ENCODE results near the gene PTPN22.

Gene PTPN22

GRCh38 chr1:113802367-113803007 is 69.0 kb downstream of the PTPN22 start:
- DNase-seq (ENCODE audit: low read depth in 2 of 2): no peak

GRCh38 chr1:113800487-113800886 is 71.0 kb downstream of the PTPN22 start:
- no peak for DNase-seq (ENCODE audit: low read depth in 2 of 2)

GRCh38 chr1:113797472-113797871 is 74.0 kb downstream of the PTPN22 start:
- DNase-seq (ENCODE audit: low read depth in 2 of 2): no peak

GRCh38 chr1:113793878-113794834 is 77.4 kb downstream of the PTPN22 start:
- no peak for DNase-seq (ENCODE audit: low read depth in 2 of 2)

GRCh38 chr1:113792986-113793385 is 78.5 kb downstream of the PTPN22 start:
- no peak for DNase-seq (ENCODE audit: low read depth in 2 of 2)

- DNase-seq (ENCODE audit: low read depth in 2 of 2): no peak
These were observed 79.0 kb downstream of the PTPN22 start for GRCh38 chr1:113792471-113792870.

- no peak for DNase-seq (ENCODE audit: low read depth in 2 of 2)
These were observed 82.7 kb downstream of the PTPN22 start for GRCh38 chr1:113788802-113789201.

- no peak for DNase-seq (ENCODE audit: low read depth in 2 of 2)
These were observed 83.8 kb downstream of the PTPN22 start for GRCh38 chr1:113787663-113788062.

DNA sequence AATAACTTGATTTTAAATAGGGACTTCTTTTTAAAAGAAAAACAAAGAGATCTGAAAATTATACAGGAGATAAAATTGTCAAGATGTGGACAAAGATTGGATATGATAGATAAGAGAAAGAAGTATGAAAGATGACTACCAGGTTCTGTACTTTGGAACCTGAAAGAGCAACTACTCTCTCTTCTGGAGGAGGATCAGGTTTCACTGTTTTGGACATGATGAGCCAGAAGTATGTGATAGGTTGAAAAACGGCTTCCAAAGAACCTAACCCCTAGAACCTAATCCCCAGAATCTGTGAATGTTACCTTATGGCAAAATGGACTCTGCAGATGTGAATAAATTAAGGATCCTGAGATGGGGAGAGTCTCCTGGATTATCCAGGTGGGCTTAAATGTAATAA is 85.4 kb downstream of the PTPN22 start:
- no peak for DNase-seq (ENCODE audit: low read depth in 2 of 2)

DNA sequence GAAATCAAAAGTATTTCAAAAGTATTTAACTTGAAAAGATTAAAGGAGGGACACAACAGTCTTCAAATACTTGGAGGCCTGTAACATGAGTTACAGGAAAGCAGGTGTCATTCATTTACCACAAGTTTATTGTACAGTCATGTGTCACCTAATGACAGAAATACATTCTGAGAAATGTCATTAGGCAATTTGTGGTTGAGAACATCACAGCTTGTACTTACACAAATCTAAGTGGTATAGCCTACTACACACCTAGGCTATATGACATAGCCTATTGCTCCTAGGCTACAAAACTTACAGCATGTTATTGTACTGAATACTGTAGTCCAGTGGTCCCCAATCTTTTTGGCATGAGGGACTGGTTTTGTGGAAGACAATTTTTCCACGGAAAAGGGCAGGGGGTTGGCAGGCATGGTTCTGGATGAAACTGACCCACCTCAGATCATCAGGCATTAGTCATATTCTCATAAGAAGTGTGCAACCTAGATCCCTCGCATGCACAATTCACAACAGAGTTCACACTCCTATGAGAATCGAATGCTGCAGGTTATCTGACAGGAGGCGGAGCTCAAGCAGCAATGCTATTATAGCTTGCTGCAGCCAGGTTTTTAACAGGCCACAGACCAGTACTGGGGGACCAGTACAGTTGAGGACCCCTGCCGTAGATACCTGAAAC is 87.3 kb downstream of the PTPN22 start:
- no peak for DNase-seq (ENCODE audit: low read depth in 2 of 2)

DNA sequence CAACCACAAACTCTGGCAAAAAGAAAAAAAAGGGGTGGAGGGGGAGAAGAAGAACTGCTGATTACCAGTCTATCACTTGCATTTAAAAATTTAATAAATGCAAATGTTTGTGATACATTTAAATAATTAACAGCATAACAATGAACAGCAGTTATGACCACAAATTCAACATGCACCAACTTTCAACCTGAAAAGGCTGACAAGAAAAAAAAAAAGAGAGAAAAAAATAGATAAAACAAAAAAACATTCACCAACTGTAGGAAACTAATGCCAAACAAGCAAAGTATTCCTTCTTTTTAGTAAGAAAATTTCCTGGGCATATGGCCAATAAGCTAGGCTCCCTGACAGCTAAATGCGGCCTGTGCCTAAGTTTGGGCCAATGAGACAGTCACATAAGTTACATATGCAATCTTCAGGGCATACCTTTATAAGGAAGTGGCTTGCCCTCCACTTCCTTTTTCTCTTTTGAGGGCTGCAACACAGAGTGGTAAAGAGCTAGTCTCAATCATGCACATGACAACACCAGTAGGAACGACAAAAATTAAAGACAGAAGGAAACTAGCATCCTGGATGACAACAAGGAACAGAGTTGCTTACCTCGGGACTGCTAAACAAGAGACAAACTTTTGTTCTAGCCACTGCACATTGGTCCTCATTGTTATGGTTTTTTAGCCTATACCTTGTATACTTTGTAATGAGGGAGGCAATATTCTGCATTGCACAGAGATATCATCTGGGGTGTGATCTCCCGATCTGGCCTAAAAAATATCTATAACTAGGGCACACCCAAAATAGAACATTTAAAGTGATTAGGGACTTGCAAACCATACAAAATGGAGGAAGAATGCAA is 88.0 kb downstream of the PTPN22 start:
- no peak for DNase-seq (ENCODE audit: low read depth in 2 of 2)

DNA sequence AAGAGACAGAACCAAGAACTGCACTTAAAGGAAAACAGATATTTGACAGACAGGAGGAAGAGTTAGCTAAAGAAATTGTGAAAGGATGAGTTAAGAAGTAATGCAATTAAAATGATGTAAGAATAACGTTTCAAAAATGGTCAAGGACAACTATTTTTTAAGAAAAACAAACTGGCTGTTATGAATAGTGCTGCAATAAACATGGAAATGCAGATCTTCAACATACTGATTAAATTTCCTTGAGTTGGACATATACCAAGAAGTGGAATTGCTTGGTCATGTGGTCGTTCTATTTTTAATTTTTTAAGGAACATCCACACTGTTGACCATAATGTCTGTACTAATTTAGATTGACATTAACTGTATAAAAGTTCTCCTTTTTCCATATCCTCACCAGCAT is 89.1 kb downstream of the PTPN22 start:
- DNase-seq (ENCODE audit: low read depth in 2 of 2): no peak

- no peak for DNase-seq (ENCODE audit: low read depth in 2 of 2)
These were observed 91.0 kb downstream of the PTPN22 start for GRCh38 chr1:113780374-113781146.

- no peak for DNase-seq (ENCODE audit: low read depth in 2 of 2)
These were observed 92.0 kb downstream of the PTPN22 start for GRCh38 chr1:113779542-113779941.

- no peak for DNase-seq (ENCODE audit: low read depth in 2 of 2)
These were observed 94.0 kb downstream of the PTPN22 start for GRCh38 chr1:113777561-113777960.

GRCh38 chr1:113770031-113770430 is 101.5 kb downstream of the PTPN22 start:
- DNase-seq (ENCODE audit: low read depth in 2 of 2): no peak

DNA sequence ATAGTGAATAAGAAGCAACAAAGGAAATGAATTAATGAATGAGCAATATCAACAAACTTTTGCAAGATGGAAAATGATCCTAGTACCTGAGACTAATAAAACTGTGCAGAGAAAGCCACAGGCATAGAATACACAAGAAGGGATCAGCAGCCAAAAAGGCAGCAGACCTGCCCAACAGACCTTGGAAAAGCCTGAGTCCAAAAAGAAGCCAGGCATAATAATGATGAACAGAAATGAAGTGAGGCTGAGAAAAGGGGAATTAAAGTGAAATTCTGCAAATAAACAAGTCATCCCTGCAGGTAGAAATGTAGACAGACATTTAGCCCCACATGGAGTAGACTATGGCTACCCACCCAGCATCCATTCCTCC is 101.9 kb downstream of the PTPN22 start:
- no peak for DNase-seq (ENCODE audit: low read depth in 2 of 2)

- DNase-seq (ENCODE audit: low read depth in 2 of 2): no peak
These were observed 102.5 kb downstream of the PTPN22 start for GRCh38 chr1:113768916-113769600.

GRCh38 chr1:113765306-113766230 is 105.9 kb downstream of the PTPN22 start:
- no peak for DNase-seq (ENCODE audit: low read depth in 2 of 2)

All from stimulated activated CD8-positive, alpha-beta memory T cell treated with anti-CD3 and anti-CD28 coated beads, Interleukin-7, amount 100 ng/mL, for 1 hour (primary cell).